Brain microvascular endothelial cell (primary cell): ENCODE results near the gene HDGFL2.

Source experiments
- DNase-seq: peaks from one replicate; pipeline ENCODE4 v3.0.0-alpha.2; 2020
- H3K27ac ChIP-seq: fragments of 250-450 bp; sonication (Bioruptor Pico); 2 replicates; pipeline ENCODE4 v1.5.1; 2020; ENCODE audit warnings: mild to moderate bottlenecking, moderate library complexity
- H3K27me3 ChIP-seq: fragments of 250-450 bp; sonication (Bioruptor Pico); replicated peaks from 2 replicates; pipeline ENCODE4 v1.5.1; 2020; ENCODE audit warnings: mild to moderate bottlenecking
- H3K36me3 ChIP-seq: fragments of 250-450 bp; sonication (Bioruptor Pico); replicated peaks from 2 replicates; pipeline ENCODE4 v1.5.1; 2020; ENCODE audit warnings: mild to moderate bottlenecking
- H3K4me3 ChIP-seq: 2 replicates; pipeline ENCODE4 v1.5.1; 2011; ENCODE audit warnings: low read depth, mild to moderate bottlenecking, control low read depth, low read length, moderate library complexity
- in situ Hi-C: cut with HindIII; loops from 2 replicates; pipeline ENCODE4 v1.10.0; 2017; ENCODE audit warnings: low sequenced_read_pairs, low pct_ligation_motif_present
- TF ChIP-seq, protein P1 (sequence below): IDR thresholded peaks from 2 replicates; pipeline ENCODE4 v1.5.1; 2011; ENCODE audit warnings: low read depth, mild to moderate bottlenecking, moderate library complexity, low read length, control low read depth, inconsistent platforms; ENCODE audit errors: missing control alignments

Gene HDGFL2

DNA sequence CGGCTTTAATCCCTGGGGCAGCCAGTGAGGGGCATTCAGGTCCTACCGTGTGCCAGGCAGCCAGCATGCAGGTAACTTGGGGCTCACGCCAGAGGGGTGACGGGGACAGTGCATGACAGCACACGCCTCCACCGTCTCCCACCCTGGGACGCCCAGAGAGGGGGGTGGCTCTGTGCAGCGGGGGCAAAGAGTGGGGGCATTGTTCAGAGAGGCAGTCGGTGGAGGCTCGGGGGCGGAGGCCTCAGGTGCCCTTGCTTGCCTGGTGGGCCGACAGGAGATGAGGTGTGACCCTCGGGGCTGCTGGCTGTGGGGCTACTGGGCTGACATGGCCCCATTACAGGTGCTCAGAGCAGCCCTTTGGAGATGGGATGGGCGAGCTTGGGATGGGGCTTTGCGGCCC is 27.8 kb downstream of the HDGFL2 start:
- Histone ChIP-seq H3K4me3 (no peak overlapping the region), H3K27ac (no peak overlapping the region), H3K27me3 (no peaks in the 10 kb centered on the region), H3K36me3 (peaks cover 62% of the 10 kb centered on the region)
- in situ Hi-C loops = no loop called here
- TF ChIP-seq, protein P1, sequence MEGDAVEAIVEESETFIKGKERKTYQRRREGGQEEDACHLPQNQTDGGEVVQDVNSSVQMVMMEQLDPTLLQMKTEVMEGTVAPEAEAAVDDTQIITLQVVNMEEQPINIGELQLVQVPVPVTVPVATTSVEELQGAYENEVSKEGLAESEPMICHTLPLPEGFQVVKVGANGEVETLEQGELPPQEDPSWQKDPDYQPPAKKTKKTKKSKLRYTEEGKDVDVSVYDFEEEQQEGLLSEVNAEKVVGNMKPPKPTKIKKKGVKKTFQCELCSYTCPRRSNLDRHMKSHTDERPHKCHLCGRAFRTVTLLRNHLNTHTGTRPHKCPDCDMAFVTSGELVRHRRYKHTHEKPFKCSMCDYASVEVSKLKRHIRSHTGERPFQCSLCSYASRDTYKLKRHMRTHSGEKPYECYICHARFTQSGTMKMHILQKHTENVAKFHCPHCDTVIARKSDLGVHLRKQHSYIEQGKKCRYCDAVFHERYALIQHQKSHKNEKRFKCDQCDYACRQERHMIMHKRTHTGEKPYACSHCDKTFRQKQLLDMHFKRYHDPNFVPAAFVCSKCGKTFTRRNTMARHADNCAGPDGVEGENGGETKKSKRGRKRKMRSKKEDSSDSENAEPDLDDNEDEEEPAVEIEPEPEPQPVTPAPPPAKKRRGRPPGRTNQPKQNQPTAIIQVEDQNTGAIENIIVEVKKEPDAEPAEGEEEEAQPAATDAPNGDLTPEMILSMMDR = no peak
- no peak for DNase-seq

DNA sequence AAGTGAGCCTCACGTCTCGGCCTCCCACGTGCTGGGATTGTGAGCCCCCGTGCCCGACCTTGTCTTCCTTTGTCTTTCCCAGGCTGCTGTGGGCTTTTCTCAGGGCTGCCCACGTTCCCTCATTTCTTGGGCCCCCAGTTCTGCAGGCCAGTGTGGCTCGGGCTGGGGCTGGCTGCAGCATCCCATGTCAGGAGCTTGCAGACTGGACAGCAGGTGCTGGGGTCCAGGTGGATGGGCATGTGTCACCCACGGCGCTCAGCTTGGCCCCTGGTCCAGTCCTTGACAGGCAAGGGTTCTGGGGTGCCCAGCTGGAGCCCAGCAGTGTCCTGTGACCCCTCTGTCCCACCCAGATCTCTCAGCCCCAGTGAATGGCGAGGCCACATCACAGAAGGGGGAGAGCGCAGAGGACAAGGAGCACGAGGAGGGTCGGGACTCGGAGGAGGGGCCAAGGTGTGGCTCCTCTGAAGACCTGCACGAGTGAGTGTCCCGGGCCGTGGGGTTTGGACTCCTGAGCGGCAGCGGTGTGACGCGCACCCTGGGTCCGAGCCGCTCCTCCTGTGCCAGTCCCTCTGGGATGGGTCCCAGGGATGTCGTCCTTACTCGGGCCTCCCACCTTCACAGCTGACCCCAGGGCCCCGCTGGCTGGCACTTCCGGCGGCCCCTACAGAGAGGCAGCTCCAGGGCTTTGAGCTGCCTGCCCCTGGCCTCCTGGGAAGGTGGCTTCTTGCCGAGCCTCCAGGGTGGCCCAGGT is 28.9 kb downstream of the HDGFL2 start:
- no peak overlapping the region for H3K27ac ChIP-seq
- in situ Hi-C loops = no loop called here
- TF ChIP-seq, protein P1 = no peak
- no peak for DNase-seq
- no peak overlapping the region for H3K4me3 ChIP-seq
- no peaks in the 10 kb centered on the region for H3K27me3 ChIP-seq
- peaks cover 59% of the 10 kb centered on the region for H3K36me3 ChIP-seq

DNA sequence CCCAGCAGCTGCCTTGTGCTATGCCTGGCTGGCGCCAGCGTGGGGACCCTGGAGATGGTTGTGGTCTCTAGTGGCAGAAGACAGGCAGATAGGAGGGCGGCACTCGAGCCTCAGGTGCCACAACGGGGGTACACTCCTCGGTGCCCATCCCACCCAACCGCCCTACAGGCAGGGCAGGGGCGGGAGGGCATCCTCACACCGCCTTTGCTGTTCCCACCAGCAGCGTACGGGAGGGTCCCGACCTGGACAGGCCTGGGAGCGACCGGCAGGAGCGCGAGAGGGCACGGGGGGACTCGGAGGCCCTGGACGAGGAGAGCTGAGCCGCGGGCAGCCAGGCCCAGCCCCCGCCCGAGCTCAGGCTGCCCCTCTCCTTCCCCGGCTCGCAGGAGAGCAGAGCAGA is 29.6 kb downstream of the HDGFL2 start:
- H3K4me3 ChIP-seq = no peak overlapping the region
- in situ Hi-C loops = no loop called here
- peaks cover 56% of the 10 kb centered on the region for H3K36me3 ChIP-seq
- H3K27ac ChIP-seq = no peak overlapping the region
- TF ChIP-seq, protein P1 = no peak
- no peaks in the 10 kb centered on the region for H3K27me3 ChIP-seq
- no peak for DNase-seq

DNA sequence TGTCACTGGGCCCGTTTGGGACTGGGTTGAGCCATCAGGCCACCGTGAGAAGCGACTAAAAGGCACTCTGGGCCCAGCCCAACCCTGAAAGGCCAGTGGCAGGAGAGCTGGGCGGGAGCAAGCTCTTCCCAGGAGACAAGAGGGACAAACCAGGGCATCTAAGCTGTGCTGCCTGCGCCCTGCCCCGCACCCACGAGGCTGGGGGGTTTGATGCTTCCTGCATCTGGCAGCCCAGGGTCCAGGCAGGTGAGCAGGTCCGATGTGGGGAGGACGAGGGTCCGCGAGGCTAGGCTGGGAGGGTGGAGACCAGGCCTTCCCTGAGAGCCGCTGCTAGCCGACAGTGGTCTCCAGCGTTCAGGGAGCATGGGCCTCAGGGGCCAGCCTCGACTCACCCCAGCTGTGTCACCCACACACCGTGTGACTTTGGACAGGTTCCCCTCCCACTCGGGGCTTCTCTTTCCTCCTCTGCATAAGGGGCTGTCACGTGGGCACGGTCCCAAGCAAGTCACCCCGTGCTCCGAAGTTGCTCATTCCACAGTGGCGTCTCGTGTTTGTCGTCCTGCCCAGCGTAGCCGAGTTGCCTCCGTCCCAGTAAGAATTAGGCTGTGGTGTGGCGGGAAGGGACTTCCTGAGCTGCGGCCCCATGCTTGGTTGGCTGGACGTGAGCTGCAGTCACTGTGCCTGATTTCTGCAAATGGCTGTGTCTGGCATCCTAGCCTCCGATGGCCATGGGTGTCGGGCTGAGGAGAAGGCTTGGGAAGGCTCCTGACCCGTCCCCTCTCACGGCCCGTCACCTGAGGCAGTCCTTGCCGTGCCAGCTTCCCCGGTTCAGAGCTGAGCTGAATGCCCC is 30.4 kb downstream of the HDGFL2 start:
- in situ Hi-C loops = no loop called here
- TF ChIP-seq, protein P1 = no peak
- peaks cover 51% of the 10 kb centered on the region for H3K36me3 ChIP-seq
- H3K27me3 ChIP-seq = no peaks in the 10 kb centered on the region
- DNase-seq = no peak
- no peak overlapping the region for H3K27ac ChIP-seq
- no peak overlapping the region for H3K4me3 ChIP-seq

DNA sequence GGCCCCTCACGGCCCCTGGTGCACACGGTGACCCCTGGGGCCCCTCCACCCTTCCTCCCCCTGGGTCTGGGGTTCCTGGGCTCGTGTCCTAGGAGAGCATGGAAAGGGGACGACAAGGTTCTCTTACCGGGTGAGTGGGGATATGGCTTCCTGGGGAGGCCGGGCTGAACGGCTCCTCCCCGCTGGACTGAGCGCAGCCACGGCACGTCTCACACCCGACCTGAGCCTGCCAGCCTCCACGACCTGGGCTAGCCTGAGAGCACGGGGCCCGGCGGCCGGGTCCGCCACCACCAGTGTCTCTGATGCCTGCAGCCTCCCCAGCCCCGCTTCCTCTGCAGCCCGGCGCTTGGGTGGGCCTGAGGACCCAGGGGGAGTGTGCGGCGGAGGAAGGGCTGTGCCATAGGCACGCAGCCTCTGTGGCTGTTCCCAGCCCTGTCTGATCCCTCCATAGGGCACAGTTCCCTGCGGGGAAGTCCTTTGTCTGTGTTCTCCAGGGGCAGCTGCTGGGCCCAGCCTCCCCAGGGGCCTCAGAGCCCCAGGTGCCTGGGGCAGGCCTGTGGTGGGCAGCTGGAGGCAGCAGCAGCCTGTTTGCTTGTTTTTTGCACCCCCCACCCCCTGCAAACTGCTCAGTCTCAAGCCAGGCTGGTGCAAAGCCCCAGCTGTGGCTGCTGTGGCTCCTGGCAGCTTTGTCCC is 31.2 kb downstream of the HDGFL2 start:
- no peaks in the 10 kb centered on the region for H3K27me3 ChIP-seq
- no peak overlapping the region for H3K27ac ChIP-seq
- DNase-seq = no peak
- in situ Hi-C loops = no loop called here
- H3K36me3 ChIP-seq = peaks cover 44% of the 10 kb centered on the region
- no peak overlapping the region for H3K4me3 ChIP-seq
- TF ChIP-seq, protein P1 = no peak
